Neural cell (in vitro differentiated cells): ENCODE results near the gene GMDS. TPM values are rescaled to one million over a fixed set of nuclear protein-coding genes. Genes with fewer than 3 reads are reported as not detected.

Source experiments
- H2AFZ ChIP-seq: fragments of 200-600, 300-800 bp; sonication (generic), shearing (Covaris generic); 2 replicates; pipeline ENCODE4 v1.6.0; 2014; ENCODE audit warnings: low read depth, mild to moderate bottlenecking, antibody characterized with exemption, low read length, moderate library complexity
- H3F3A ChIP-seq: fragments of 200-600 bp; shearing (Covaris generic); 2 replicates; pipeline ENCODE4 v1.6.1; 2016; ENCODE audit warnings: mild to moderate bottlenecking, moderate library complexity, mixed read lengths, antibody characterized with exemption, low read length; ENCODE audit not compliant: insufficient read depth, poor library complexity, severe bottlenecking
- H3K27ac ChIP-seq: fragments of 200-600, 300-800 bp; sonication (generic), shearing (Covaris generic); 2 replicates; pipeline ENCODE4 v1.5.1; 2014; ENCODE audit warnings: mild to moderate bottlenecking, low read length, moderate library complexity
- H3K27me3 ChIP-seq: fragments of 300-800, 200-600 bp; sonication (generic), shearing (Covaris generic); 2 replicates; pipeline ENCODE4 v1.6.0; 2014; ENCODE audit warnings: mild to moderate bottlenecking, low read depth, low read length, moderate library complexity; ENCODE audit not compliant: insufficient read depth
- H3K36me3 ChIP-seq: fragments of 300-800, 200-600 bp; sonication (generic), shearing (Covaris generic); 2 replicates; pipeline ENCODE4 v1.5.1; 2014; ENCODE audit warnings: mild to moderate bottlenecking, antibody characterized with exemption, low read length, moderate library complexity; ENCODE audit not compliant: insufficient read depth
- H3K4me2 ChIP-seq: fragments of 300-800, 200-600 bp; sonication (generic), shearing (Covaris generic); 2 replicates; pipeline ENCODE4 v1.6.0; 2014; ENCODE audit warnings: mild to moderate bottlenecking, low read length
- H3K4me3 ChIP-seq: fragments of 300-800, 200-600 bp; sonication (generic), shearing (Covaris generic); 2 replicates; pipeline ENCODE4 v1.5.1; 2014; ENCODE audit warnings: mild to moderate bottlenecking, low read length, moderate library complexity
- H3K79me2 ChIP-seq: fragments of 200-600 bp; shearing (Covaris generic); replicated peaks from 2 replicates; pipeline ENCODE4 v1.6.0; 2014; ENCODE audit warnings: mild to moderate bottlenecking, low read length, moderate library complexity; ENCODE audit not compliant: insufficient read depth
- H3K9ac ChIP-seq: fragments of 300-800, 200-600 bp; sonication (generic), shearing (Covaris generic); 2 replicates; pipeline ENCODE4 v1.6.1; 2016; ENCODE audit warnings: mild to moderate bottlenecking, low read length, mixed read lengths
- H3K9me2 ChIP-seq: fragments of 200-600 bp; shearing (Covaris generic); 2 replicates; pipeline ENCODE4 v1.6.1; 2016; ENCODE audit warnings: mild to moderate bottlenecking, low read length, mixed read lengths; ENCODE audit not compliant: insufficient read depth
- H3K9me3 ChIP-seq: fragments of 200-600, 300-800 bp; sonication (generic), shearing (Covaris generic); 2 replicates; pipeline ENCODE4 v1.6.1; 2016; ENCODE audit warnings: mild to moderate bottlenecking, mixed run types, low read length, moderate library complexity, mixed read lengths
- H4K20me1 ChIP-seq: fragments of 200-600 bp; shearing (Covaris generic); 2 replicates; pipeline ENCODE4 v1.6.1; 2016; ENCODE audit warnings: mild to moderate bottlenecking, mixed run types; ENCODE audit not compliant: insufficient read depth
- EP300 ChIP-seq: fragments of 450-650 bp; conservative IDR thresholded peaks from 2 replicates; pipeline ENCODE4 v1.6.1; 2014; ENCODE audit warnings: antibody characterized with exemption, mild to moderate bottlenecking, moderate library complexity; ENCODE audit not compliant: poor library complexity, severe bottlenecking
- EZH2 ChIP-seq: fragments of 200-600, 300-800 bp; shearing (Covaris generic), sonication (generic); IDR thresholded peaks from 2 replicates; pipeline ENCODE4 v1.6.1; 2014; ENCODE audit warnings: antibody characterized with exemption, low read length, borderline replicate concordance, mild to moderate bottlenecking; ENCODE audit not compliant: insufficient read depth, poor library complexity, severe bottlenecking
- MXI1 ChIP-seq: fragments of 450-650 bp; conservative IDR thresholded peaks from 2 replicates; pipeline ENCODE4 v1.6.1; 2014; ENCODE audit warnings: antibody characterized with exemption, mild to moderate bottlenecking; ENCODE audit not compliant: poor library complexity, severe bottlenecking
- POLR2AphosphoS5 ChIP-seq: IDR thresholded peaks from 2 replicates; pipeline ENCODE4 v1.6.1; 2012
- RAD21 ChIP-seq: fragments of 450-650 bp; conservative IDR thresholded peaks from 2 replicates; pipeline ENCODE4 v1.6.1; 2014; ENCODE audit warnings: antibody characterized with exemption, mild to moderate bottlenecking, moderate library complexity
- SMC3 ChIP-seq: fragments of 450-650 bp; conservative IDR thresholded peaks from 2 replicates; pipeline ENCODE4 v1.6.1; 2014; ENCODE audit warnings: antibody characterized with exemption, mild to moderate bottlenecking, moderate library complexity; ENCODE audit not compliant: poor library complexity
- TAF1 ChIP-seq: IDR thresholded peaks from 2 replicates; pipeline ENCODE4 v1.6.1; 2012; ENCODE audit warnings: low read depth
- polyA plus RNA-seq: library from polyadenylated mRNA; depleted of rRNA; stranded (reverse); fragments of >200 nt; gene quantifications from 2 replicates; pipeline ENCODE4 v1.2.3, GENCODE V29; 2014
- TF ChIP-seq, protein P1 (sequence below): IDR thresholded peaks from 2 replicates; pipeline ENCODE4 v1.6.1; 2012; ENCODE audit warnings: borderline replicate concordance
- TF ChIP-seq, protein P2 (sequence below): fragments of 450-650 bp; IDR thresholded peaks from 2 replicates; pipeline ENCODE4 v1.5.1; 2014; ENCODE audit warnings: antibody characterized with exemption, mild to moderate bottlenecking, moderate library complexity; ENCODE audit not compliant: poor library complexity, severe bottlenecking

GMDS gene
- polyA plus RNA-seq, 1 donor from 2014 or later, result 11.4 TPM

DNA sequence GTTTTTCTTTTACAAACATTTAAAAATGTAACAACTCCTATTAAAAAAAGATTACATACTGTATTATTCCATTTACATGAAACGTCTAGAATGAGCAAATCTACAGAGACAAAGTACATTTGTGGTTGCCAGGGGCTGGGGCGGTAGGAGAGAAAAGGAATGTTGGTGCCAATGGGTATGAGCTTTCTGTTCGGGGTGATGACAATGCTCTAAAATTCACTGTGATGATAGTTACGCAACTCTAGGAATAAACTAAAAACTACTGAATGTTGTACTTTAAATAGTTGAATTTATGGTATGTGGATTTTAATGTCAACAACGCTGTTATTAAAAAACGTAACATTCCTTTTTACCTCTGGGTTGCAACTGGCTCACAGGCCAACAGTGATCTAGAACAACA is 211.1 kb downstream of the GMDS start:
- Histone ChIP-seq H3K27me3 (no peaks in the 10 kb centered on the region), H3K79me2 (no peaks in the 10 kb centered on the region), H3F3A (no peaks in the 10 kb centered on the region), H3K9ac (no peak overlapping the region), H3K9me2 (no peaks in the 10 kb centered on the region), H3K36me3 (no peaks in the 10 kb centered on the region), H3K4me3 (no peak overlapping the region), H3K4me2 (no peak overlapping the region), H3K9me3 (no peaks in the 10 kb centered on the region), H2AFZ (no peak overlapping the region), H4K20me1 (no peaks in the 10 kb centered on the region), H3K27ac (no peak overlapping the region)
- no peak for TF ChIP-seq SMC3
- TF ChIP-seq TAF1, result no peak
- no peak for TF ChIP-seq EP300
- no peak for TF ChIP-seq EZH2
- TF ChIP-seq, protein P1, sequence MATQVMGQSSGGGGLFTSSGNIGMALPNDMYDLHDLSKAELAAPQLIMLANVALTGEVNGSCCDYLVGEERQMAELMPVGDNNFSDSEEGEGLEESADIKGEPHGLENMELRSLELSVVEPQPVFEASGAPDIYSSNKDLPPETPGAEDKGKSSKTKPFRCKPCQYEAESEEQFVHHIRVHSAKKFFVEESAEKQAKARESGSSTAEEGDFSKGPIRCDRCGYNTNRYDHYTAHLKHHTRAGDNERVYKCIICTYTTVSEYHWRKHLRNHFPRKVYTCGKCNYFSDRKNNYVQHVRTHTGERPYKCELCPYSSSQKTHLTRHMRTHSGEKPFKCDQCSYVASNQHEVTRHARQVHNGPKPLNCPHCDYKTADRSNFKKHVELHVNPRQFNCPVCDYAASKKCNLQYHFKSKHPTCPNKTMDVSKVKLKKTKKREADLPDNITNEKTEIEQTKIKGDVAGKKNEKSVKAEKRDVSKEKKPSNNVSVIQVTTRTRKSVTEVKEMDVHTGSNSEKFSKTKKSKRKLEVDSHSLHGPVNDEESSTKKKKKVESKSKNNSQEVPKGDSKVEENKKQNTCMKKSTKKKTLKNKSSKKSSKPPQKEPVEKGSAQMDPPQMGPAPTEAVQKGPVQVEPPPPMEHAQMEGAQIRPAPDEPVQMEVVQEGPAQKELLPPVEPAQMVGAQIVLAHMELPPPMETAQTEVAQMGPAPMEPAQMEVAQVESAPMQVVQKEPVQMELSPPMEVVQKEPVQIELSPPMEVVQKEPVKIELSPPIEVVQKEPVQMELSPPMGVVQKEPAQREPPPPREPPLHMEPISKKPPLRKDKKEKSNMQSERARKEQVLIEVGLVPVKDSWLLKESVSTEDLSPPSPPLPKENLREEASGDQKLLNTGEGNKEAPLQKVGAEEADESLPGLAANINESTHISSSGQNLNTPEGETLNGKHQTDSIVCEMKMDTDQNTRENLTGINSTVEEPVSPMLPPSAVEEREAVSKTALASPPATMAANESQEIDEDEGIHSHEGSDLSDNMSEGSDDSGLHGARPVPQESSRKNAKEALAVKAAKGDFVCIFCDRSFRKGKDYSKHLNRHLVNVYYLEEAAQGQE, result no peak
- TF ChIP-seq RAD21, result no peak
- TF ChIP-seq MXI1, result no peak
- TF ChIP-seq, protein P2, sequence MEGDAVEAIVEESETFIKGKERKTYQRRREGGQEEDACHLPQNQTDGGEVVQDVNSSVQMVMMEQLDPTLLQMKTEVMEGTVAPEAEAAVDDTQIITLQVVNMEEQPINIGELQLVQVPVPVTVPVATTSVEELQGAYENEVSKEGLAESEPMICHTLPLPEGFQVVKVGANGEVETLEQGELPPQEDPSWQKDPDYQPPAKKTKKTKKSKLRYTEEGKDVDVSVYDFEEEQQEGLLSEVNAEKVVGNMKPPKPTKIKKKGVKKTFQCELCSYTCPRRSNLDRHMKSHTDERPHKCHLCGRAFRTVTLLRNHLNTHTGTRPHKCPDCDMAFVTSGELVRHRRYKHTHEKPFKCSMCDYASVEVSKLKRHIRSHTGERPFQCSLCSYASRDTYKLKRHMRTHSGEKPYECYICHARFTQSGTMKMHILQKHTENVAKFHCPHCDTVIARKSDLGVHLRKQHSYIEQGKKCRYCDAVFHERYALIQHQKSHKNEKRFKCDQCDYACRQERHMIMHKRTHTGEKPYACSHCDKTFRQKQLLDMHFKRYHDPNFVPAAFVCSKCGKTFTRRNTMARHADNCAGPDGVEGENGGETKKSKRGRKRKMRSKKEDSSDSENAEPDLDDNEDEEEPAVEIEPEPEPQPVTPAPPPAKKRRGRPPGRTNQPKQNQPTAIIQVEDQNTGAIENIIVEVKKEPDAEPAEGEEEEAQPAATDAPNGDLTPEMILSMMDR, result no peak
- TF ChIP-seq POLR2AphosphoS5, result no peak

DNA sequence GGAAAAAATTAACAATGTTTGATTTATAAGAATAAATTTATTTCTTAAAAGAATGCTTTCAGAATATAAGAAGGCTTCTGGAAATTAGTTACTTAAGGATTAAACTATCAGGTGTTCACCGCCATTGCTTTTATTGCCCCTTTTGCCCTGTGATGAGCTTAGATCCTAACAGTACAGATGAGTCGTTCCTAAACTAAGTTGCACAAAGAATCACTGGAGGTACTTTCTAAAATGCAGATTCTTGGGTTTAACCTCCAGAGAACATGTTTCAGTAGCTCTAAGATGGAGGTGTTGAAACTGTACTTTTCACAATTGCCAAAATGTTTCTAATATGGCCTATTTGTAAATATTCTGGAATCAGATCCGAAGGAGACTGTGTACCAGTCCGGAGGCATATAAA is 211.9 kb downstream of the GMDS start:
- Histone ChIP-seq H4K20me1 (no peaks in the 10 kb centered on the region), H3F3A (no peaks in the 10 kb centered on the region), H3K79me2 (no peaks in the 10 kb centered on the region), H3K4me3 (no peak overlapping the region), H3K9me3 (no peaks in the 10 kb centered on the region), H3K9ac (no peak overlapping the region), H3K36me3 (no peaks in the 10 kb centered on the region), H3K27ac (no peak overlapping the region), H3K4me2 (no peak overlapping the region), H2AFZ (no peak overlapping the region), H3K27me3 (no peaks in the 10 kb centered on the region), H3K9me2 (no peaks in the 10 kb centered on the region)
- TF ChIP-seq EZH2, result no peak
